Activated CD8-positive, alpha-beta memory T cell treated with anti-CD3 and anti-CD28 coated beads for 36 hours (primary cell): ENCODE data around the gene CST9L. TPM values are rescaled to one million over a fixed set of nuclear protein-coding genes. Genes with fewer than 3 reads are reported as not detected.
"Not testable (repeated sequence)": the region's sequence is repeated elsewhere in the genome, so short reads cannot be mapped to it uniquely, and the experiment has no call there.

Experiments
- CTCF ChIA-PET: fragments of 350-600 bp; sonication (Branson Sonifier 250); formaldehyde crosslinking; loops from one replicate; lab custom pipeline; 2021; ENCODE audit warnings: antibody characterized with exemption; lab: Charles Lee
- POLR2A ChIA-PET: fragments of 350-600 bp; sonication (Branson Sonifier 250); formaldehyde crosslinking; loops from one replicate; lab custom pipeline; 2021; ENCODE audit warnings: antibody characterized with exemption; lab: Charles Lee
- total RNA-seq, 2 experiments: library from RNA; stranded (reverse); gene quantifications; one replicate each; pipeline ENCODE4 v1.2.3, GENCODE V29; 2021

CST9L gene
- total RNA-seq, 2 experiments from 2014 or later, result not detected

GRCh38 chr20:23588434-23589403 is 20.4 kb upstream of the CST9L start:
- POLR2A ChIA-PET, result no interaction called here
- CTCF ChIA-PET, result no interaction called here

GRCh38 chr20:23587631-23588030 is 19.3 kb upstream of the CST9L start:
- POLR2A ChIA-PET, result no interaction called here

GRCh38 chr20:23586735-23587525 is 18.6 kb upstream of the CST9L start:
- CTCF ChIA-PET, result no interaction called here
- POLR2A ChIA-PET, result no interaction called here

More at GRCh38 chr20:23587631-23588030, 19.3 kb upstream of the CST9L start:
- CTCF ChIA-PET, result no interaction called here

DNA sequence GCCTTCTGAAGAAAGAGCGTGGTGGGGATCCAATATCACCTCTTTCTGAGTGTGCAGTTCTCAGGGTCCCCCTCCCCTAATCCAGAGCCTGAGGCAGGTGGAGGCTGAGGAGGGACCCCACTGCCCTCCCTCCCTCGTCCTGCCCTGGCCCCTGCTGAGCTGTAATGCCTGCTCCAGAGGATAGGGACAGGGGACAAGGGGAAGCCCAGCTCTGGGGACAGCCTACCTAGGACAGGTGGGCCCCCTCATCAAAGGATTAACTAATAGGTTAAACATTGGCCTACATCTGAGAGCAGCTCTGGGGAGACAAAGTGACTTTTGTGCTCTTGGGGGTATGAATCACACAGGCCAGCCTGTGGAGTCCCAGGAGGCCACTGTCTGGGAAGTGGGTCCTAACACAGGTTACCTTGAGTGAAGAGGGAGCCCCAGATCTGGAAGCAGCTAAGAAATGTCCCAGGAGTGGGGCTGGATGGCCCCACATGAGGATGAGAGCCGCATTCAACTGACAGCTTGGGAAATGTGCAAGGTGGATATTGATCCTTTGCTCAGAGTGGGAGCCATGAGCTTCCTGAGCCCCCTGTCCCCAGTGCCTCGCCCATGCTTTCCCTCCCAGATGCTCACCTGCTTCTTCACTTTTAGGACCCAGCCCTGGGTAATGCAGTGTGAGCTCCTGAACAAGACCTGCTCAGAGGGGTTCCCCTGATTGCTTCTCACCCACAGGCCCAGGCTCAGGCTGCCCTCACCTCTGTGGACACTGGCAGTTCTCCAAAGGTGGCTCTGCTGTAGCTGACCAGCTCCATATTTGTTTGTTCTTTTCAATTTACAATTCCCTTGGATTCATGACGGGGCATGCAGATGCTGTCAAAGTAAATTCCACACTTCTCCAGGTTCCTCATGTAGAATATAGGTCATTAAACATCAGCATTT is 17.8 kb upstream of the CST9L start:
- ChIA-PET CTCF (no interaction called here), POLR2A (no interaction called here)

DNA sequence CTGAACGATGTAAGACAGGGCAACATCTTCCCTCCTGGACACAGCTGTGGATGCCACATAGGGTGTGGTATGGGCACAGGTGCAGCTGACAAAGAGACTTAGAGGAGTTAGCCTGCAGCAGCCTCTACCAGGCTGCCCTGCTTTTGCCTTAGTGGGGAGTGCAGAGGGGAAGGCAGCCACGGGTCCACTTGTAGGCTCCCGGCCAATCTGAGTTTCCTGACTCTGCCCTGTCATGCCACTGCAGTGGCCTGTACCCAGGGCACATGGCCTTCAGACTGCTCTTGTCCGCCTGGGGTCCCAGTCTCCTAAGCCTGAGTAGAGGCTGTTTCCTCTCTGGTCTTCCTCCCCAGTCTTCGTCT is 17.1 kb upstream of the CST9L start:
- ChIA-PET CTCF (no interaction called here), POLR2A (no interaction called here)

GRCh38 chr20:23584434-23585199 is 16.3 kb upstream of the CST9L start:
- POLR2A ChIA-PET, result no interaction called here
- CTCF ChIA-PET, result no interaction called here

GRCh38 chr20:23583526-23583925 is 15.2 kb upstream of the CST9L start:
- CTCF ChIA-PET, result no interaction called here
- POLR2A ChIA-PET, result no interaction called here

- POLR2A ChIA-PET, result no interaction called here
Observed at GRCh38 chr20:23582293-23582692, 14.0 kb upstream of the CST9L start.

GRCh38 chr20:23581833-23582232 is 13.5 kb upstream of the CST9L start:
- CTCF ChIA-PET, POLR2A ChIA-PET: not testable (repeated sequence)

More at GRCh38 chr20:23582293-23582692, 14.0 kb upstream of the CST9L start:
- CTCF ChIA-PET, result no interaction called here

DNA sequence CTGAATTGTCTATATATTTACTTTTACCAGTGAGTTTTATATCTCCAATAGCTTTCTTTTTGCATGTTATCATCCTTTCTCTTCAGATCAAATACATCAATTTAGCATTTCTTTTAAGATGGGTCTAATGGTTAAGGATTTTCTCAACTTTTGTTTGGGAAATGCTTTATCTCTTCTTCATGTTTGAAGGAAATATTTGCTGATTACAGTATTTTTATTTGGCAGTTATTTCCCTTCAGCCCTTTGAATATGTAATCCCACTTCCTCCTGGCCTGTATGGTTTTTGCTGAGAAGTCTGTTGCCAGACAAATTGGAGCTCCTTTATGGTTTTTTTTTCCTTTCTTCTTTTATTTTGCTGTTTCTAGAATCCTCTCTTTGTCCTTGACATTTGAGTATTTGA is 6.7 kb upstream of the CST9L start:
- ChIA-PET CTCF (no interaction called here), POLR2A (no interaction called here)

DNA sequence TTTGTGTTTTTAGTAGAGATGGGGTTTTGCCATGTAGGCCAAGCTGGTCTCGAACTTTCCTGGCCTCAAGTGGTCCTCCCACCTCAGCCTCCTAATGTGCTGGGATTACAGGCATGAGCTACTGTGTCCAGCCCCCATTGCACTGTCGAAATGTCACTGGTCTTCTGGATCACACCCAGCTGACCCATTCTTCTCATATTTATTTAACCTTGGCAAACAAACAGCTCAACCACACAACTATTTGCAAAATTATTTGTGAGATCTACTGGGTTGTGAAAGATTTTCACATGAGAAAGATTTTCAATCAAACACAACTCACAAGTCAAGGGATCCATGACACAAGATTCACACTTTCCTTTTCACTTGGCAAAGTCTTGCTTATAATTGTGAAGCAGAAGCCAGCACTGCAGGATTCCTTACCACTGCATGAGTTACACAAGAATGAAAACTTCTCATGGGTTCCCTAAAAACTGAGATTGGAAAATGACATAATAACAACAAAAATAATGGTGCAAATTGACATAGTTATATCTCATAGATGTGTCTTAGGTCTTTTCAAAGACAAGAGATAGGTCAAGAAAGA is 2.0 kb upstream of the CST9L start:
- POLR2A ChIA-PET, result no interaction called here
- CTCF ChIA-PET, result no interaction called here

- ChIA-PET CTCF (no interaction called here), POLR2A (no interaction called here)
Observed at GRCh38 chr20:23569570-23569969, 1.3 kb upstream of the CST9L start.

DNA sequence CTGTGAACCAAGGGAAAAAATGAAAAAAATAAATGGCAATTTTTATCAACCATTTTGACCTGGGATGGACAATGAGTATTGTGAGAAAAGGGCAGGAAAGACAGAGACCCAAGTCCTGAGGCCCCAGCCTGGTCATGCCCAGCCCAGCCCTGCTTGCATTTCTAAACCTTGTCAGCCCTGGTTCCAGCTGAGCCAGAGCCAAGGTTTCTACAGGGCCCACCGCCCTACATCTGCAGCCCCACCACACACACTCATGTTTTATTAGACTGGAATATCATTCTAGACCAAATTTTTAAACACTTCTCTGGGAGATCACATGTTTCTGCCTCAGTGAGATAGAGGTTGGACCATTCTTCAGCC is 667 bp upstream of the CST9L start:
- ChIA-PET CTCF (no interaction called here), POLR2A (no interaction called here)

DNA sequence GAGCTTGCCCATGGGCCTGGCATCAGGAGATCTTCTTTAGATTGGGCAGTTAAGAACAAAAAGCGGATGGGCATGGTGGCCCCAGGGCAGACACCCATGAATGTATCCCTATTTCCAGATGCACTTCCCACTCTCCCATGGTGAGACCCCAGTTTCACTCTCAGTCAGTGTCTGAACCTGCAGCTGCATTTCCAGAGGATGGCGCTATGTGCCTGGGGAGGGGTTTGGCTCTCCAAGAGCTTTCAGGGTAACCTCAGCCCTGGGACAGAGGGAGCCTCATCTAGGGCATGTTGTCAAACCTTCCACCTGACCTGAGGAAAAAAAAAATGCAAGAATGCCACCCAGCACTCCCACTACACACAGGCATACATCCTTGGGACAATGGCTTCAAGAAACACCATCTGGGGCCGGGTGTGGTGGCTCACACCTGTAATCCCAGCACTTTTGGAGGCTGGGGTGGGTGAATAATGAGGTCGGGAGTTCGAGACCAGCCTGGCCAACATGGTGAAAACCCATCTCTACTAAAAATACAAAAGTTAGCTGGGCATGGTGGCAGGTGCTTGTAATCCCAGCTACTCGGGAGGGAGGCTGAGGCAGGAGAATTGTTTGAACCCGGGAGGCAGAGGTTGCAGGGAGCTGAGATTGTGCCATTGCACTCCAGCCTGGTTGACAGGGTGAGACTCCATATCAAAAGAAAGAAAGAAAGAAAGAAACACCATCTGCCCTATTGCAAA is 1.9 kb downstream of the CST9L start:
- ChIA-PET POLR2A (no interaction called here), CTCF (no interaction called here)

- ChIA-PET CTCF (interaction anchor here (1.0 kb wide), 1 partner anchor 41 kb away, joined by 3 read pairs; no protein-coding TSS in a partner anchor), POLR2A (no interaction called here)
Observed at GRCh38 chr20:23565503-23566045, 2.7 kb downstream of the CST9L start.

- CTCF ChIA-PET, result interaction anchor here (1.0 kb wide), 1 partner anchor 42 kb away, joined by 3 read pairs; no protein-coding TSS in a partner anchor
- POLR2A ChIA-PET, result no interaction called here
Observed at GRCh38 chr20:23564927-23565326, 3.4 kb downstream of the CST9L start.

GRCh38 chr20:23562721-23563342 is 5.5 kb downstream of the CST9L start:
- ChIA-PET POLR2A (no interaction called here), CTCF (no interaction called here)
